ENCODE results near the gene NMNAT2. TPM values are rescaled to one million over a fixed set of nuclear protein-coding genes. Genes with fewer than 3 reads are reported as not detected.

The NMNAT2 gene
- total and polyA plus RNA-seq, 2 experiments from 2014 or later: 3.6 to 10.0 TPM

DNA sequence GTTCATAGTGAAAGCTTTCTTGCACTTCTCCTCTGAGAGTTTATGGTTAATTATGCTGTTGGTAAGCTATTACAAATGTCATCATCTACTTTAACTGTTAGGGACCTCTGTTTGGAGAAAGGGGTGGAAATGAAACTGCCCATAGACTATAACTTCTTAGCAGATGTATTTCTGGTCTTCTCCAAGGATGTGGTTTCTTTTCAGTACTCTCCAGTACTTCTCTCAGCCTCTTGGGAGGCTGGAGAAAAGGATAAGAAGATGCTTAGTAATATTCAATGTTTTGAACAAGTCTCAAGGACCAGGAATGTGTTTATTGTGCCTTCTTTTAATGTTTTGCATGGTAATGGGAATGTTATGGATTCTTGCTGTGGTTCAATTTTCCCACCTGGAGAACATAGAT is 171.7 kb downstream of the NMNAT2 start:
- Mint-ChIP-seq H3K27ac (no peak overlapping the region), H3K9me3 (peaks cover 2% of the 10 kb centered on the region; the same call in 1 of the 3 replicates), H3K4me1 (peaks cover 9% of the 10 kb centered on the region), H3K4me3 (no peak overlapping the region), H3K27me3 (ENCODE audit: insufficient read depth, low read depth, poor library complexity) (no peaks in the 10 kb centered on the region), H3K36me3 (ENCODE audit: low read depth) (peaks cover 8% of the 10 kb centered on the region; the same call in 2 of the 3 replicates)
- Histone ChIP-seq H4K20me1 (replicated peaks; ENCODE audit: insufficient read depth) (no peaks in the 10 kb centered on the region), H3F3A (replicated peaks; ENCODE audit: low read depth) (no peaks in the 10 kb centered on the region), H3K9me2 (ENCODE audit: insufficient read depth) (0 out of 2 replicates have a peak, but pooled peaks cover 2% of the 10 kb centered on the region), H3K27me3 (ENCODE audit: insufficient read depth) (no peaks in the 10 kb centered on the region), H3K4me2 (no peak overlapping the region), H3K27ac (ENCODE audit: low read depth) (no peak overlapping the region), H3K36me3 (ENCODE audit: insufficient read depth) (0 out of 2 replicates have a peak, but pooled peaks cover 4% of the 10 kb centered on the region), H2AFZ (no peak overlapping the region), H3K79me2 (replicated peaks; ENCODE audit: insufficient read depth) (no peaks in the 10 kb centered on the region), H3K4me3 (no peak overlapping the region), H3K4me1 (ENCODE audit: insufficient read depth) (no peaks in the 10 kb centered on the region)
- ATAC-seq (no peak), DNase-seq (ENCODE audit: low spot score) (no peak)
- TF ChIP-seq ZNF462 (CRISPR knock-in tag; IDR thresholded peaks at IDR 0.05): no peak
- no peak for TF ChIP-seq ZNF114 (CRISPR knock-in tag; IDR thresholded peaks at IDR 0.05)
- no peak for TF ChIP-seq JUNB (IDR thresholded peaks at IDR 0.05; ENCODE audit: unreplicated experiment)
- TF ChIP-seq, protein P1, sequence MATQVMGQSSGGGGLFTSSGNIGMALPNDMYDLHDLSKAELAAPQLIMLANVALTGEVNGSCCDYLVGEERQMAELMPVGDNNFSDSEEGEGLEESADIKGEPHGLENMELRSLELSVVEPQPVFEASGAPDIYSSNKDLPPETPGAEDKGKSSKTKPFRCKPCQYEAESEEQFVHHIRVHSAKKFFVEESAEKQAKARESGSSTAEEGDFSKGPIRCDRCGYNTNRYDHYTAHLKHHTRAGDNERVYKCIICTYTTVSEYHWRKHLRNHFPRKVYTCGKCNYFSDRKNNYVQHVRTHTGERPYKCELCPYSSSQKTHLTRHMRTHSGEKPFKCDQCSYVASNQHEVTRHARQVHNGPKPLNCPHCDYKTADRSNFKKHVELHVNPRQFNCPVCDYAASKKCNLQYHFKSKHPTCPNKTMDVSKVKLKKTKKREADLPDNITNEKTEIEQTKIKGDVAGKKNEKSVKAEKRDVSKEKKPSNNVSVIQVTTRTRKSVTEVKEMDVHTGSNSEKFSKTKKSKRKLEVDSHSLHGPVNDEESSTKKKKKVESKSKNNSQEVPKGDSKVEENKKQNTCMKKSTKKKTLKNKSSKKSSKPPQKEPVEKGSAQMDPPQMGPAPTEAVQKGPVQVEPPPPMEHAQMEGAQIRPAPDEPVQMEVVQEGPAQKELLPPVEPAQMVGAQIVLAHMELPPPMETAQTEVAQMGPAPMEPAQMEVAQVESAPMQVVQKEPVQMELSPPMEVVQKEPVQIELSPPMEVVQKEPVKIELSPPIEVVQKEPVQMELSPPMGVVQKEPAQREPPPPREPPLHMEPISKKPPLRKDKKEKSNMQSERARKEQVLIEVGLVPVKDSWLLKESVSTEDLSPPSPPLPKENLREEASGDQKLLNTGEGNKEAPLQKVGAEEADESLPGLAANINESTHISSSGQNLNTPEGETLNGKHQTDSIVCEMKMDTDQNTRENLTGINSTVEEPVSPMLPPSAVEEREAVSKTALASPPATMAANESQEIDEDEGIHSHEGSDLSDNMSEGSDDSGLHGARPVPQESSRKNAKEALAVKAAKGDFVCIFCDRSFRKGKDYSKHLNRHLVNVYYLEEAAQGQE (IDR thresholded peaks at IDR 0.05; ENCODE audit: unreplicated experiment): no peak
- TF ChIP-seq STAT1 (IDR thresholded peaks at IDR 0.05; ENCODE audit: unreplicated experiment): no peak
- no peak for TF ChIP-seq NANOG (IDR thresholded peaks at IDR 0.05; ENCODE audit: borderline replicate concordance)
- TF ChIP-seq, protein P2, sequence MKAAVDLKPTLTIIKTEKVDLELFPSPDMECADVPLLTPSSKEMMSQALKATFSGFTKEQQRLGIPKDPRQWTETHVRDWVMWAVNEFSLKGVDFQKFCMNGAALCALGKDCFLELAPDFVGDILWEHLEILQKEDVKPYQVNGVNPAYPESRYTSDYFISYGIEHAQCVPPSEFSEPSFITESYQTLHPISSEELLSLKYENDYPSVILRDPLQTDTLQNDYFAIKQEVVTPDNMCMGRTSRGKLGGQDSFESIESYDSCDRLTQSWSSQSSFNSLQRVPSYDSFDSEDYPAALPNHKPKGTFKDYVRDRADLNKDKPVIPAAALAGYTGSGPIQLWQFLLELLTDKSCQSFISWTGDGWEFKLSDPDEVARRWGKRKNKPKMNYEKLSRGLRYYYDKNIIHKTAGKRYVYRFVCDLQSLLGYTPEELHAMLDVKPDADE (IDR thresholded peaks at IDR 0.05): no peak
- TF ChIP-seq CTCF (conservative IDR thresholded peaks at IDR 0.05; ENCODE audit: low read depth in 2 of 2): no peak
- TF ChIP-seq CREB1 (CRISPR knock-in tag; IDR thresholded peaks at IDR 0.05; ENCODE audit: low read depth): no peak
- no peak for TF ChIP-seq EZH2 (IDR thresholded peaks at IDR 0.05; ENCODE audit: low read depth, unreplicated experiment)
- TF ChIP-seq ZNF331 (CRISPR knock-in tag; IDR thresholded peaks at IDR 0.05; ENCODE audit: low read depth): no peak
- TF ChIP-seq EZH2phosphoT487 (IDR thresholded peaks at IDR 0.05; ENCODE audit: unreplicated experiment): no peak
- no peak for TF ChIP-seq POLR2AphosphoS5 (IDR thresholded peaks at IDR 0.05; ENCODE audit: low read depth)
